GM19468 (cell line): ENCODE data around the gene PCBD1.
"Not testable (repeated sequence)": the region's sequence is repeated elsewhere in the genome, so short reads cannot be mapped to it uniquely, and the experiment has no call there.

ENCODE experiments used
- ATAC-seq: cut with Tn5 transposase; IDR thresholded peaks from one replicate; pipeline ENCODE4 v1.9.1; 2021; ENCODE audit warnings: mild to moderate bottlenecking, moderate library complexity, moderate number of reproducible peaks; ENCODE audit not compliant: unreplicated experiment; ENCODE audit errors: extremely low read depth

The PCBD1 gene

DNA sequence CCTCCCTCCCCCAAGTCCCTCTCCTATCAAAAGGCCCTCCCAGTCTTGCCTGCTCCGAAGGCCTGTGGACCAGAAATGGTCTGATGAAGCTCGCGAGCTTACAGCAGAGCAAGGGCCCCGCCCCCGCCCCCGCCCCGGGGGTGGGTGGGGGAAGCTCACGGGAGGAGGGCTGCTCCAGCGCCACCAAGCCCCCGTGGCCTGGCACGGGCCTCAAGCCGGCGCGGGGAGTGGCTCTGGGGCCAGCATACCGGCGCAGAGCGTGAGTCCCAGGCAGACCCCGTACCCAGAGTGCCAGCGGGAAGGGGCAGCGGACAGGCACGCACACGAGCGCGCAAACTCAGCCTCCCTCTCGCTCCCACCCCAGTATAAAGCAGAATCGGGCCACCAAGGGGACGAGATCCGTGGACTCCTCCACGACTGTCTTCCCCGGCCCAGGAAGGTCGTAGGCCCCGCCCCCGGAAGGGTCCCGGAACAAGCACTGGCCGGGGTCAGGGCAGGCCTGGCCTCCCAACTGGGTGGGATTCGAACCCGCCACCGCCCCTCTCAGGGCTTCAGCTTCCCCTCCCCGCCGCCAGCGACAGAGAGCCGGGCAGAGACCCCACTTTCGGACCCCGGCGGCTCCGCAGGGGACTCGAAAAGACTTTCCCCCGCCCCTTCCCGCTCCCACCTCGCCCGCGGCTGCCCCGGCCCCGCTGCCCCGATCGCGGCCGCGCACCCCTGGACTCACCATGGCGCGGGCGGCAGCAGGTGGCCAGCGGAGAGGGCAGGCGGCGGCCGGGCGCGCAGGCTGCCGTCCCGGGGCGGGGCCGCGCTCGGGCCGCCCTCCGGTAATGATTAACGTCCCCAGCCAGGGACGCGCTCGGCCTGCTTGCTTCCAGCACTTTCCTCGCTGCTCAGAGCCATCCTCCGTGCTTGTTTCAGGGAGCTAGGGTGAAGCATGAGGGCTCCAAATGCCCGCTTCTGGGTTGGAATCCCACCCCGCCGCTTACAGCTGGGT is at the start of gene PCBD1:
Gene PCBD1, minus strand, starts transcription at position 762 of the 997 bp plus-strand sequence. Its CDS starts 32 bp downstream, at position 730.
- peak; percentile 41 for ATAC-seq

DNA sequence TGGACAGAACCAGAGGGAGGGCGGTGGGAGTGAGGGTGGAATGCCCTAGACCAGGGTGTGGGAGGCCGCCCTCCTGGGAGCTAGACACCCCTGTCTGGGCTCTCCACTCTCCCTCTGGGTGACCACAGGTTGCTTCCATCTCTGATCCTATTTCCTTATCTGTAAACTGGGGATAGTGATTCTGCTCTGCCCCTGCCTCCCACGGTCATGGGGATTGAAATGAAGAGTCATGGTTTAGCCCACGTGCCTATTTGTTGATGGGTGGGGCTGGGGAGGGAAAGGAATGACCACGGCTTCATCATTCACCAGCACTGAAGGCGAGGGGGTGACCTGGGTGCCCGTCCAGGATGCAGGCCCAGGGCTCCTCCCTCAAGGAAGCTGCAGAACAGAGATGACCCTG is 49.3 kb upstream of the PCBD1 start:
- no peak for ATAC-seq

DNA sequence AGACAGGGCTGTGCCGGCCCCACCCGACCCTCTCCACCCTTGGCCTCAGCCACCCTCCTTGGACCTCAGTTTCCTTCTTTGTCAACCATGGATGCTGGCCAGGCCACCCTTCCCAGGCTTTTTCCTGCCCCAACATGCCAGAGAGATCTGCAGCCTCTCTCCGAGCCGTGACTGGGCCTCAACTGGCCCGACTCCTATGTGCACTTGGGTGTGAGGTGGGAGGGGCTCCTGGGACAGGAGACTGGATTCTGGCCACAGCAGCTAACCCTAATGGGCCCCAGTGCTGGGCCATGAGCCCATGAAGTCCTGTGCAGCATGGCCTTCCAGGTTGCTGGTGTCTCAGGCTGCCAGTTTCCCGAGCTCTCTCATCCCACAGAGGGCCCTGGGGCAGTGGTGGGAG is 47.7 kb upstream of the PCBD1 start:
- no peak for ATAC-seq

DNA sequence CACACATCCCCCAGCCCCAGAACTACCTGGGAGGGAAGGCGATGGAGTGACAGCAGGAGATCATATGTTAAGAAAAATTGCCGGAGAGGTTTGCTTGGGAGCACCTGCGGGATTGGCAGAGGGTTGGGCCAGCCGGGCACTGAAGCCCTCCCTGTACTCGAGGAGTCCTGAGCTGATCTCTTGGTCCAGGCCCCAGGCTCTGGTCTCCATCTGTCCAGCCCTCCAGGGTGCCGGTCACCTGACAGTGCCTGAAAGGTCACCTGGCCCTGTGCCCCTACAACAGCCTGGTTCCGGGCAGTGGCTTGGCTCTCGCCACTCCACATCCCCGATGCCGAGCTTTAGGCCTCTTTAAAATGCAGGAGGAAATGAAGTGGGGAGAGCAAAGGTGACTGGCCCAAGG is 47.3 kb upstream of the PCBD1 start:
- ATAC-seq: no peak

- no peak for ATAC-seq
Observed at GRCh38 chr10:70935125-70935625, 46.8 kb upstream of the PCBD1 start.

- no peak for ATAC-seq
Observed at GRCh38 chr10:70934701-70935100, 46.3 kb upstream of the PCBD1 start.

- no peak for ATAC-seq
Observed at GRCh38 chr10:70932392-70933196, 44.2 kb upstream of the PCBD1 start.

DNA sequence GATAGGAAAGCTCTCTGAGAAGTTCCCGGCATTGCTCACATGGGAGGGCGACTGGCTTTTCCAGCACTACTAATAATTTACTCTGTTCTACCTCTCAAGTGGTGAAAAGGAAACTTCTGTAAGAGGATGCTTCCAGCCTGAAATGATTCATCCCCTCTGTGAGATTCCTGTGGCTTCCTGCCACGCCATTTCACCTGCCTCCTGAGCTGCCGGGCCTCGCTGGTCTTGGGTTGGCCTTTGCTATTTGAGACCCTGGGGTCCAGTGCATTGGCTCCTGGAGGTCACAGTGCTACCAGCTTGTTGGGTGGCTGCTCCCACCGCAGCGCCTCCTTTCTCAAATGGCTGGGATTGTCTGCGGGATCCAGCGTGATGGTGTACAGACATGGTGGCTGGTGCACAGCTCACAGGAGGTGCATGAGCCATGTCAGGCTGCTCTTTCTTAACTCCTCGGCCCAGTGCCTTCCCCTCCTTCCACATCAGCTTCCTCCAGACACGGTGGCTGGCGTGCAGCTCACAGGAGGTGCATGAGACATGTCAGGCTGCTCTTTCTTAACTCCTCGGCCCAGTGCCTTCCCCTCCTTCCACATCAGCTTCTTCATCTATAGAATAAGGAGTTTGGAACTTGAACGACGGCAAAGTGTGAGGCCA is 42.9 kb upstream of the PCBD1 start:
- ATAC-seq: no peak

DNA sequence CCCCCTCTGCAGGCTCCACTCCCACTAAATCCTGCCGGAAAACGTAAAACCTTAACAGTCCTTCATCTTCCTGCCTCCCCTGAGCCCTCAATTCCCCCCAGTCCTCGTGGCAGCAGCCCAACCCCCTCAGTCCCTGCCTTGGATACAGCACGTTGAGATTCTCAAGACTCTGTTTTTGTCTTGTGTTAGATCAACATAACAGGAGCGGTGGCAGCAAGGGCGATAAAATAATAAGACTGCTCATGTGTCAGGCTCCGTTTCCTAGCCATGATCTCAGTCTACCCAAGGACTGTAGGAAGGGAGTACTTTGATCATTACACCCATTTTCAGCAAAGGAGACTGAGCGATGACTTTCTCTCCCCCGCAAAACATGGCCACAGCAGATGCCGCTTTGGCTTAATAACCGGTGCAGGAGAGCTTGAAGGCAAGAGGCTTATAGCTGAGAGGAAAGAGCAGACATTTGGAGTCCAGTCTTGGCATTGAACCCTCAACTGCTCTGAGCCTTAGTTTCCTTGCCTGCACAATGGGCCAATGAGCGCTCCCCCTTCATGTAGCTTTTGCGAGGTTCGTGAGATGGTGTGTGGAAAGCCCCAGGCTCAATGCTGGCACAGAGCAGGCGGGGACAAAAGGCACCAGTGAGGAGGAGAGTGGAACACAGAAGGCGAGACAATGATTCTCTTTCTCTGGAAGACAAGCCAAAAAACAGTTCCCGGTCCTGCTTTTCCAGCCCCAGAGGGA is 42.1 kb upstream of the PCBD1 start:
- no peak for ATAC-seq

DNA sequence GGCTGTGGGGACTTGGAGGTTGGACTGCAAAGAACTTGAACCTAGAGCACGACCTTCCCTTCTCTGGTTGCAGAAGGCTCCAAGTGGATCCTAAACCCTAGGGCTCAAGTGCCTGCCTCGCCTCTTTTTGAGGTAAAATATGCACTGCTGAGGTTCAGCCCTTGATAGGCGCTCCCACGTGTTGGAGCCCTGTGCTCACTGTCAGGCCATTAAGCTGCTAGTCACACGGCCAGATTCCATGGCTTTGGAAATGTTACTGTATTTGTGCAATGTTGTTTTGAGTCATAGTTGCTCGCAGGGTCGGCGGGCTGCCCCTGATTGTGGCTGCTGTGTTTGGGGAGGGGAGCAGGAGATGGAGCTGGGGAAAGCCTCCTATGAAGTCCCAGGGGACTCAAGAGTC is 39.8 kb upstream of the PCBD1 start:
- no peak for ATAC-seq

GRCh38 chr10:70927189-70927943 is 39.0 kb upstream of the PCBD1 start:
- ATAC-seq: no peak

DNA sequence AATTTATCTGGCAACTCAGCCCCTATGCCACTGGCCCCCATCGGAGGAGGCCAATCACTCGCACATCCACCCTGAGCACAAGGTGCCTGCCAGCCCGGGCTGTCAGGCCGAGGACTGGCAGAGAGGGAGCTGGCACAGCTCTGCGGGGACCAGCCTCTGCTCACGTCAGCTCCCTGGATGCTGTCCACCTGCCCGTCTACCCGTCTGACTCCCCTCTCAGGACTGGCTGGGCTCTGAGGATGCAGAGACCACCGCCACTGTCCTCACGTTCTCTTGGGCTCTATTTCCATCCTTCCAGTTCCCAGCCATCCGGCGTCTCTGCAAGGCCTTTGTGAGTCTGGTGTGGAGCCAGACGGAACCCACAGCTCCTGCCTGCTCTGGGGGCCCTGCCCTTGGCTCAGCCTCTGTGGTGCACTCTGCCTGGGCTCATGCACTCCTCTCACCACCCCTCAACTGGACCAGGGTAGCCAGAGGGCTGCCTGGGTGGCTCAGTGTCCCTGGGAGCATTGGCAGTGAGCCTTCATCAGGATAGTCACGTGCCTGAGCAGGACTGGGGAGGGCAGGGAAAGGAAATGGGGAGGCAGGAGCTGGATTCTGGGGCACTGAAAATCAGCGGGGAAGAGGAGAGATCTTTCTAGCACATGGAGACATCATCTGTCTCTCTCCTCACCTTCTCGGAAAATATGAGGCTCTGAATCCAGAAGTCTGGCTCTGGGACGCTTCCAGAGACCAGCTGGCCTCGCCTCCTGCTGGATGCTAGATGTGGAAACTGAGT is 38.0 kb upstream of the PCBD1 start:
- no peak for ATAC-seq

GRCh38 chr10:70925377-70926225 is 37.2 kb upstream of the PCBD1 start:
- no peak for ATAC-seq

DNA sequence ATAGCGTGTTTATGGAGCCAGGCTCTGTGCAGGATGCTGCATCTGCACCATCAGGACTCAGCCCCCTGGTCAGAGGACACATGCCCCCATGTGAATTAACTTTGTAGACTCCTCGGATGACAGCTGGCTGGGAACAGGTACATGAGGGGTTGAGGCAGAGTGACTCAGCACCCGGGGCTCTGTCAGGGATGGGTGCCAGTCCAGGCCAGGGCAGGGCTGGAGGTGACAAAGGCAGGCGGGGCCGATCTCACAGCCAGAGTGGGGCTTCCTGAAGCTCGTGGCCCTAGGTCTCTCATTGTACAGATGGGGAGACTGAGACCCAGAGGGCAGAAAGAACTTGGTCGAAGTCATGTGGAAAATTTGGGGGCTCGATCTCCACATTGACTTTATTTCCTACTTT is 35.3 kb upstream of the PCBD1 start:
- ATAC-seq: no peak

DNA sequence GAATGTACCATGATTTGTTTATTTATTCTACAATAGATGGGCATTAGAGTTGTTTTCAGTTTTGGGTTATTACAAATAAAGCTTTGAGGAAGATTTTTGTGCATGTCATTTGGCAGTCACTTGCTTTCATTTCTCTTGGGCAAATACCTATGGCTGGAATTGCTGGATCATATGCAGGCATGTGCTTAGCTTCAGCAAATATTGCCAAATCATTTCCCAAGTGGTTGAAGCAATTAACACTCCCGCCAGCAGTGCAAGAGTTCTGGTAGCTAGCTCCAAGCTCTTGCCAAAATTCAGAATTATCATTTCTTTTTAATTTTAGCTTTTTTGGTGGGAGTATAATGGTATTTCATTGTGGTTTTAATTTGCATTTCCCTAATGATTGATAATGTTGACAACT is 32.9 kb upstream of the PCBD1 start:
- no peak for ATAC-seq

- ATAC-seq: no peak
Observed at GRCh38 chr10:70920519-70920918, 32.2 kb upstream of the PCBD1 start.

- ATAC-seq: not testable (repeated sequence)
Observed at GRCh38 chr10:70919906-70920305, 31.5 kb upstream of the PCBD1 start.
